Neural cell (in vitro differentiated cells): ENCODE results near the gene EPS8.

Source experiments
- CTCF ChIP-seq: fragments of 450-650 bp; IDR thresholded peaks from 2 replicates; pipeline ENCODE4 v1.5.1; 2014; ENCODE audit warnings: antibody characterized with exemption, mild to moderate bottlenecking, moderate library complexity; ENCODE audit not compliant: poor library complexity, severe bottlenecking
- EP300 ChIP-seq: fragments of 450-650 bp; conservative IDR thresholded peaks from 2 replicates; pipeline ENCODE4 v1.6.1; 2014; ENCODE audit warnings: antibody characterized with exemption, mild to moderate bottlenecking, moderate library complexity; ENCODE audit not compliant: poor library complexity, severe bottlenecking
- EZH2 ChIP-seq: fragments of 200-600, 300-800 bp; shearing (Covaris generic), sonication (generic); IDR thresholded peaks from 2 replicates; pipeline ENCODE4 v1.6.1; 2014; ENCODE audit warnings: antibody characterized with exemption, low read length, borderline replicate concordance, mild to moderate bottlenecking; ENCODE audit not compliant: insufficient read depth, poor library complexity, severe bottlenecking
- MXI1 ChIP-seq: fragments of 450-650 bp; conservative IDR thresholded peaks from 2 replicates; pipeline ENCODE4 v1.6.1; 2014; ENCODE audit warnings: antibody characterized with exemption, mild to moderate bottlenecking; ENCODE audit not compliant: poor library complexity, severe bottlenecking
- POLR2AphosphoS5 ChIP-seq: IDR thresholded peaks from 2 replicates; pipeline ENCODE4 v1.6.1; 2012
- RAD21 ChIP-seq: fragments of 450-650 bp; conservative IDR thresholded peaks from 2 replicates; pipeline ENCODE4 v1.6.1; 2014; ENCODE audit warnings: antibody characterized with exemption, mild to moderate bottlenecking, moderate library complexity
- REST ChIP-seq: IDR thresholded peaks from 2 replicates; pipeline ENCODE4 v1.6.1; 2012; ENCODE audit warnings: borderline replicate concordance
- SMC3 ChIP-seq: fragments of 450-650 bp; conservative IDR thresholded peaks from 2 replicates; pipeline ENCODE4 v1.6.1; 2014; ENCODE audit warnings: antibody characterized with exemption, mild to moderate bottlenecking, moderate library complexity; ENCODE audit not compliant: poor library complexity
- TAF1 ChIP-seq: IDR thresholded peaks from 2 replicates; pipeline ENCODE4 v1.6.1; 2012; ENCODE audit warnings: low read depth

DNA sequence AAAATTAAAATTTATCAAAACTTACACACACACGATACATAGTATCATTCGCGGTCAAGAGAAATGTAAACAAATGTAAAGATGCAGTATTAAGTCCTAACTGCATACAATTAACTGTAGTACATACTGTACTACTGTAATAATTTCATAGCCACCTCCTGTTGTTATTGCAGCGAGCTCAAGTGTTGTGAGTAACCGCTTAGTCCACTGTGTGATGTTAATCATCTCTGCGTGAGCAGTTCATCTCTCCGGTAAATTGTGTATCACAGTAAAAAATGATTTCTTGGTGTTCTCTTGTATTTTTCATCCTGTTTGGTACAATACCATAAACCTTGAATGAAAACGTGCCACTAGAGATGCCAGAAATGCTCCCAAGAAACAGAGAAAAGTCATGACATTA lies 6.5 kb downstream of the EPS8 start:
- TF ChIP-seq CTCF (no peak), POLR2AphosphoS5 (no peak), SMC3 (no peak), RAD21 (no peak), EP300 (no peak), MXI1 (no peak), EZH2 (no peak), REST (no peak), TAF1 (no peak)
